Heart left ventricle (tissue), 16 donors: ENCODE measurements around the gene SPEG. TPM values are rescaled to one million over a fixed set of nuclear protein-coding genes. Genes with fewer than 3 reads are reported as not detected.

Experiments used
- ATAC-seq, 4 donors: fragments of 200-7000 bp; cut with Tn5 transposase; one replicate each; pipeline ENCODE4 v1.9.1; 2020 to 2022; ENCODE audit warnings: moderate library complexity in 4 of 4, mild to moderate bottlenecking in 3 of 4, moderate number of reproducible peaks in 1 of 4
- DNase-seq, 5 donors: peaks; one replicate each; pipeline ENCODE4 v3.0.0-alpha.2; 2020
- H3K27ac ChIP-seq, 12 donors: fragments of 200-600 bp; sonication (generic) in 4 of 12; one replicate each; pipeline versions ENCODE4 v1.5.0 to v1.8.0; 2016 to 2022; ENCODE audit warnings: mild to moderate bottlenecking in 2 of 12
- H3K27me3 ChIP-seq, 9 donors: fragments of 200-600 bp; sonication (generic) in 2 of 9; one replicate each; pipeline versions ENCODE4 v1.5.1 to v1.8.0; 2016 to 2022; ENCODE audit warnings: mild to moderate bottlenecking in 3 of 9
- H3K36me3 ChIP-seq, 9 donors: fragments of 200-600 bp; sonication (generic) in 2 of 9; one replicate each; pipeline versions ENCODE4 v1.5.0 to v1.8.0; 2018 to 2022; ENCODE audit warnings: mild to moderate bottlenecking in 2 of 9
- H3K4me1 ChIP-seq, 12 donors: fragments of 200-600 bp; sonication (generic) in 4 of 12; one replicate each; pipeline versions ENCODE4 v1.5.0 to v1.8.0; 2016 to 2022; ENCODE audit warnings: mild to moderate bottlenecking in 3 of 12
- H3K4me3 ChIP-seq, 12 donors: fragments of 200-600 bp; sonication (generic) in 4 of 12; one replicate each; pipeline versions ENCODE4 v1.5.0 to v1.8.0; 2017 to 2022; ENCODE audit warnings: mild to moderate bottlenecking in 9 of 12, moderate library complexity in 4 of 12
- H3K9me3 ChIP-seq, 12 donors: fragments of 200-600 bp; sonication (generic) in 4 of 12; one replicate each; pipeline versions ENCODE4 v1.5.0 to v1.8.0; 2016 to 2022; ENCODE audit warnings: mild to moderate bottlenecking in 1 of 12
- POLR2A ChIP-seq, 2 donors: fragments of 450-650 bp; IDR thresholded peaks; one replicate each; pipeline ENCODE4 v1.6.1; 2017; ENCODE audit warnings: antibody characterized with exemption in 2 of 2, mild to moderate bottlenecking in 2 of 2, moderate library complexity in 2 of 2
- WGBS, 4 donors: extraction: QIAGEN DNeasy Blood & Tissue Kit in 2 of 4; methylation state at CpG; one replicate each; pipeline versions ENCODE4 v1.1.5 to v1.1.7; 2013 to 2018; 5-methylcytosine and 5-hydroxymethylcytosine counted together
- intact Hi-C, 10 donors: fragments of 100-400 bp; cut with DNase I; formaldehyde crosslinking; loops; one replicate each; pipeline versions ENCODE4 v1.11.1 to v1.14.2; 2022
- polyA plus RNA-seq, 2 donors: library from polyadenylated mRNA; stranded (reverse); fragments of 200-250 nt; gene quantifications; one replicate each; pipeline ENCODE4 v1.2.3, GENCODE V29; 2013
- total RNA-seq, 9 donors: library from RNA; depleted of rRNA in 2 of 9; stranded (reverse); fragments of >200 nt in 2 of 9; fragmentation: NEBNext Ultra II Directional in 3 of 9; extraction: Animal tissue kit (Norgen Biotek cat#: 25700) in 3 of 9; gene quantifications; one replicate each; pipeline versions ENCODE4 v1.1.0 to v1.2.4, GENCODE V29; 2016 to 2023
- TF ChIP-seq, protein P1 (sequence below), 12 donors: fragments of 200-600 bp; sonication (generic) in 4 of 12; IDR thresholded peaks; one replicate each; pipeline versions ENCODE4 v1.5.0 to v1.8.0; 2018 to 2022; ENCODE audit warnings: antibody characterized with exemption in 12 of 12, mild to moderate bottlenecking in 5 of 12
- donor health status: ischemic (EF 13 %, LVEDD 7.1; RV severe dilation, severe dysfunction).
- donor health status: healthy with polysubstance abuse.
- donor health status: DM: no; HTN: yes; CAD: no.
- donor health status: DM: no; HTN: no; CAD: no.
- donor health status: ischemic (EF 25% LVEDD 6.9; RV normal size, moderate dysfunction).
- donor health status: ischemic (EF 25% LVEDD 5.7; RV mildly dilated, moderate dysfunction).
- donor health status: healthy.
- donor health status: DM: yes; HTN: yes; CAD: no.
- donor health status: ischemic (EF 35%, LVEDD 5.7; RV mildly dilated, moderate dysfunction).
- donor health status: nonischemic (EF 11% LVEDD 7.7; RV severe dilation, severe dysfunction).
- donor health status: DM: yes; HTN: yes; CAD: no.
- donor health status: PGD.
- donor health status: ischemic (EF 29% LVEDD 5.4; RV normal size, mild dysfunction).
- donor health status: nonischemic (EF 23%, LVEDD 6.1; RV moderate dilation, normal function).

Gene SPEG
- total and polyA plus RNA-seq, 11 donors, result 64.8 to 150 (median 108) TPM

DNA sequence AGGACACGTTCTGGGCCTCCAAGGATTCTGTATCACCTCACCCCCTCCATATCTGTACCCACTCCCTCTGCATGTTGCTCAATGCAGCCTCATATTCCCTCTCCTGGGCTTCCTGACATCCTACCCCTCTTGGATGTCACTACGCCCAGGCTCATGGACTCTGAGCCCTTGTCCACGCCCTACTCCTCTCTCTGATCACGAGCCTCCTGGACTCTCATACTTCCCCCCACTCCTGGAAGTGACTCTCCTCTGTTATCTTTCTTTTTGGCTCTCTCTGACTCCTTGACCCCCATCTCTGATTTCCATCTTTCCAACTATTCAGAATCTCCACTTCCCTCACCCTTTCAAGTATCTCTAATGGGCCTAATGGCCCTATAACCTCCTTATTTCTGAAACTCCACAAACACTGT, 111.3 kb downstream of the SPEG start:
- H3K4me3 ChIP-seq, result no peak overlapping the region
- intact Hi-C loops, result loop anchor here in 1 of 10 donors (10.0 kb wide), 1 partner anchor 99 kb away; no protein-coding TSS in a partner anchor
- H3K4me1 ChIP-seq, result peaks cover 0 to 35% (median 24%) of the 10 kb centered on the region in 12 donors
- H3K27me3 ChIP-seq, result peaks cover 0 to 21% (median 0%) of the 10 kb centered on the region in 9 donors
- WGBS, 4 donors, result 64 to 74% (median 69%) methylated on average over 4 of the region's 4 CpGs
- H3K36me3 ChIP-seq, result peaks cover 0 to 10% (median 7%) of the 10 kb centered on the region in 9 donors
- ATAC-seq, result no peak
- no peak overlapping the region for H3K27ac ChIP-seq
- no peak for TF ChIP-seq POLR2A (IDR thresholded peaks at IDR 0.05)
- TF ChIP-seq, protein P1, sequence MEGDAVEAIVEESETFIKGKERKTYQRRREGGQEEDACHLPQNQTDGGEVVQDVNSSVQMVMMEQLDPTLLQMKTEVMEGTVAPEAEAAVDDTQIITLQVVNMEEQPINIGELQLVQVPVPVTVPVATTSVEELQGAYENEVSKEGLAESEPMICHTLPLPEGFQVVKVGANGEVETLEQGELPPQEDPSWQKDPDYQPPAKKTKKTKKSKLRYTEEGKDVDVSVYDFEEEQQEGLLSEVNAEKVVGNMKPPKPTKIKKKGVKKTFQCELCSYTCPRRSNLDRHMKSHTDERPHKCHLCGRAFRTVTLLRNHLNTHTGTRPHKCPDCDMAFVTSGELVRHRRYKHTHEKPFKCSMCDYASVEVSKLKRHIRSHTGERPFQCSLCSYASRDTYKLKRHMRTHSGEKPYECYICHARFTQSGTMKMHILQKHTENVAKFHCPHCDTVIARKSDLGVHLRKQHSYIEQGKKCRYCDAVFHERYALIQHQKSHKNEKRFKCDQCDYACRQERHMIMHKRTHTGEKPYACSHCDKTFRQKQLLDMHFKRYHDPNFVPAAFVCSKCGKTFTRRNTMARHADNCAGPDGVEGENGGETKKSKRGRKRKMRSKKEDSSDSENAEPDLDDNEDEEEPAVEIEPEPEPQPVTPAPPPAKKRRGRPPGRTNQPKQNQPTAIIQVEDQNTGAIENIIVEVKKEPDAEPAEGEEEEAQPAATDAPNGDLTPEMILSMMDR (IDR thresholded peaks at IDR 0.05), result no peak
- no peaks in the 10 kb centered on the region for H3K9me3 ChIP-seq
- DNase-seq, result no peak

GRCh38 chr2:219547621-219548020, 113.0 kb downstream of the SPEG start:
- Histone ChIP-seq H3K9me3 (no peaks in the 10 kb centered on the region), H3K27me3 (peaks cover 0 to 31% (median 0%) of the 10 kb centered on the region in 9 donors), H3K4me1 (peaks cover 0 to 35% (median 17%) of the 10 kb centered on the region in 12 donors), H3K36me3 (peaks cover 0 to 3% (median 0%) of the 10 kb centered on the region in 9 donors), H3K27ac (no peak overlapping the region), H3K4me3 (no peak overlapping the region)
- no peak for DNase-seq
- no peak for ATAC-seq
- no peak for TF ChIP-seq POLR2A (IDR thresholded peaks at IDR 0.05)
- TF ChIP-seq, protein P1 (IDR thresholded peaks at IDR 0.05), result no peak
- intact Hi-C loops, result loop anchor here in 1 of 10 donors (10.0 kb wide), 1 partner anchor 97 kb away; no protein-coding TSS in a partner anchor
- 94 to 97% (median 95%) methylated on average over 18 to 26 of the region's 26 CpGs for WGBS, 4 donors

Other genes with a start within 250 kb of the SPEG start
- 10 to 100 TPM; 13.9 to 32.3 (median 23.5) TPM for gene ZFAND2B, start 228.1 kb upstream of the SPEG start, total RNA-seq
- gene ZFAND2B, start 228.1 kb upstream of the SPEG start, polyA plus RNA-seq, result 10 to 100 TPM; 17.6 to 35.7 TPM
- gene ABCB6, start 215.9 kb upstream of the SPEG start, total RNA-seq, result 10 to 100 TPM; 12.1 to 28.1 (median 17.9) TPM
- 10 to 100 TPM; 25.3 to 30.4 TPM for gene ABCB6, start 215.9 kb upstream of the SPEG start, polyA plus RNA-seq
- gene ATG9A, start 205.2 kb upstream of the SPEG start, total RNA-seq, result 100 to 1,000 TPM in 3 of 9 donors, 10 to 100 TPM in 6; 62.8 to 147 (median 83.5) TPM
- 100 to 1,000 TPM in 1 of 2 donors, 10 to 100 TPM in 1; 28.3 to 133 TPM for gene ATG9A, start 205.2 kb upstream of the SPEG start, polyA plus RNA-seq
- 10 to 100 TPM; 14.0 to 36.8 (median 28.0) TPM for gene ANKZF1, start 205.0 kb upstream of the SPEG start, total RNA-seq
- 10 to 100 TPM; 15.2 to 22.5 TPM for gene ANKZF1, start 205.0 kb upstream of the SPEG start, polyA plus RNA-seq
- 1 to 10 TPM; 1.6 to 7.9 (median 2.5) TPM for gene GLB1L, start 189.4 kb upstream of the SPEG start, total RNA-seq
- gene GLB1L, start 189.4 kb upstream of the SPEG start, polyA plus RNA-seq, result 1 to 10 TPM; 1.3 to 1.8 TPM
- 10 to 100 TPM; 13.8 to 26.9 (median 19.1) TPM for gene STK16, start 189.4 kb upstream of the SPEG start, total RNA-seq
- gene STK16, start 189.4 kb upstream of the SPEG start, polyA plus RNA-seq, result 10 to 100 TPM; 13.8 to 31.6 TPM
- not detected for gene TUBA4B, start 181.6 kb upstream of the SPEG start, total RNA-seq
- gene TUBA4B, start 181.6 kb upstream of the SPEG start, polyA plus RNA-seq, result not detected
- gene TUBA4A, start 180.9 kb upstream of the SPEG start, total RNA-seq, result 100 to 1,000 TPM; 137 to 381 (median 193) TPM
- 100 to 1,000 TPM; 189 to 362 TPM for gene TUBA4A, start 180.9 kb upstream of the SPEG start, polyA plus RNA-seq
- gene DNAJB2, start 155.5 kb upstream of the SPEG start, total RNA-seq, result 10 to 100 TPM; 61.3 to 95.4 (median 74.9) TPM
- 100 to 1,000 TPM in 1 of 2 donors, 10 to 100 TPM in 1; 66.5 to 181 TPM for gene DNAJB2, start 155.5 kb upstream of the SPEG start, polyA plus RNA-seq
- under 1 TPM in 3 of 9 donors, not detected in 6; 0.19 to 0.93 (median 0.59) TPM for gene PTPRN, start 125.4 kb upstream of the SPEG start, total RNA-seq
- under 1 TPM in 1 of 2 donors, not detected in 1; 0.12 TPM for gene PTPRN, start 125.4 kb upstream of the SPEG start, polyA plus RNA-seq
- gene RESP18, start 102.1 kb upstream of the SPEG start, total RNA-seq, result not detected
- not detected for gene RESP18, start 102.1 kb upstream of the SPEG start, polyA plus RNA-seq
- gene DNPEP, start 46.9 kb upstream of the SPEG start, total RNA-seq, result 100 to 1,000 TPM in 1 of 9 donors, 10 to 100 TPM in 8; 61.8 to 101 (median 73.4) TPM
- 10 to 100 TPM; 61.3 to 69.6 TPM for gene DNPEP, start 46.9 kb upstream of the SPEG start, polyA plus RNA-seq
- gene DES, start 16.5 kb upstream of the SPEG start, total RNA-seq, result over 10,000 TPM in 8 of 9 donors, 1,000 to 10,000 TPM in 1; 9,618 to 28,674 (median 17,979) TPM
- over 10,000 TPM; 15,024 to 19,385 TPM for gene DES, start 16.5 kb upstream of the SPEG start, polyA plus RNA-seq
- gene GMPPA, start 64.0 kb downstream of the SPEG start, total RNA-seq, result 10 to 100 TPM; 15.8 to 31.6 (median 20.1) TPM
- gene GMPPA, start 64.0 kb downstream of the SPEG start, polyA plus RNA-seq, result 10 to 100 TPM; 18.2 to 35.5 TPM
- under 1 TPM in 1 of 9 donors, not detected in 8; 0.10 TPM for gene ASIC4, start 79.6 kb downstream of the SPEG start, total RNA-seq
- gene ASIC4, start 79.6 kb downstream of the SPEG start, polyA plus RNA-seq, result under 1 TPM; 0.03 to 0.08 TPM
- 100 to 1,000 TPM in 6 of 9 donors, 10 to 100 TPM in 3; 77.9 to 196 (median 138) TPM for gene CHPF, start 109.0 kb downstream of the SPEG start, total RNA-seq
- gene CHPF, start 109.0 kb downstream of the SPEG start, polyA plus RNA-seq, result 100 to 1,000 TPM in 1 of 2 donors, 10 to 100 TPM in 1; 74.1 to 209 TPM
- gene TMEM198, start 109.2 kb downstream of the SPEG start, total RNA-seq, result 1 to 10 TPM in 8 of 9 donors, under 1 TPM in 1; 0.65 to 4.7 (median 2.3) TPM
- 10 to 100 TPM in 1 of 2 donors, 1 to 10 TPM in 1; 2.2 to 10.2 TPM for gene TMEM198, start 109.2 kb downstream of the SPEG start, polyA plus RNA-seq
- gene OBSL1, start 136.7 kb downstream of the SPEG start, total RNA-seq, result 100 to 1,000 TPM; 149 to 230 (median 178) TPM
- gene OBSL1, start 136.7 kb downstream of the SPEG start, polyA plus RNA-seq, result 100 to 1,000 TPM in 1 of 2 donors, 10 to 100 TPM in 1; 88.1 to 177 TPM
- 10 to 100 TPM in 1 of 9 donors, 1 to 10 TPM in 7, under 1 TPM in 1; 0.52 to 14.2 (median 1.8) TPM for gene INHA, start 137.5 kb downstream of the SPEG start, total RNA-seq
- gene INHA, start 137.5 kb downstream of the SPEG start, polyA plus RNA-seq, result 10 to 100 TPM in 1 of 2 donors, 1 to 10 TPM in 1; 5.5 to 12.0 TPM
- gene STK11IP, start 163.0 kb downstream of the SPEG start, total RNA-seq, result 10 to 100 TPM in 7 of 9 donors, 1 to 10 TPM in 2; 7.3 to 24.1 (median 13.9) TPM
- gene STK11IP, start 163.0 kb downstream of the SPEG start, polyA plus RNA-seq, result 10 to 100 TPM; 14.9 to 15.6 TPM
- gene SLC4A3, start 192.8 kb downstream of the SPEG start, total RNA-seq, result 100 to 1,000 TPM; 249 to 507 (median 428) TPM
- gene SLC4A3, start 192.8 kb downstream of the SPEG start, polyA plus RNA-seq, result 100 to 1,000 TPM; 236 to 250 TPM